ENCODE results near the gene WDR90. TPM values are rescaled to one million over a fixed set of nuclear protein-coding genes. Genes with fewer than 3 reads are reported as not detected.

The WDR90 gene
- total and polyA plus RNA-seq, 3 donors from 2014 or later, result 102 to 195 (median 155) TPM

- DNase-seq, result no peak
- TF ChIP-seq POLR2A (IDR thresholded peaks at IDR 0.05) (no peak), CTCF (IDR thresholded peaks at IDR 0.05) (no peak)
- intact Hi-C loops (cut with DNase I; ENCODE audit: low total_unique reads), result loop anchor here (10.0 kb wide), 1 partner anchor 54 kb away; no protein-coding TSS in a partner anchor
- Histone ChIP-seq H3K4me3 (no peak overlapping the region), H3K36me3 (ENCODE audit: low read depth, missing control alignments) (no peaks in the 10 kb centered on the region), H3K27me3 (no peaks in the 10 kb centered on the region), H3K9me3 (no peaks in the 10 kb centered on the region), H3K27ac (no peak overlapping the region), H3K4me1 (peaks cover 28% of the 10 kb centered on the region)
- 42 to 64% methylated on average over 6 to 9 of the region's 9 CpGs for WGBS, 2 donors
These were observed 10.3 kb upstream of the WDR90 start for GRCh38 chr16:638836-639235.

- H3K9me3 ChIP-seq, result no peaks in the 10 kb centered on the region
- DNase-seq, result no peak
- WGBS, 2 donors, result 40 to 83% methylated on average over 1 to 5 of the region's 5 CpGs
- no peaks in the 10 kb centered on the region for H3K27me3 ChIP-seq
- H3K4me3 ChIP-seq, result no peak overlapping the region
- no peaks in the 10 kb centered on the region for H3K36me3 ChIP-seq (ENCODE audit: low read depth, missing control alignments)
- no peak for TF ChIP-seq POLR2A (IDR thresholded peaks at IDR 0.05)
- no peak for TF ChIP-seq CTCF (IDR thresholded peaks at IDR 0.05)
- no peak overlapping the region for H3K27ac ChIP-seq
- intact Hi-C loops (cut with DNase I; ENCODE audit: low total_unique reads), result no loop called here
- peaks cover 24% of the 10 kb centered on the region for H3K4me1 ChIP-seq
These were observed 8.6 kb upstream of the WDR90 start for GRCh38 chr16:640614-641013.

- intact Hi-C loops (cut with DNase I; ENCODE audit: low total_unique reads), result no loop called here
- H3K4me3 ChIP-seq, result peak within 1 kb of the TSS; percentile 72 to 74
- DNase-seq, result peak; percentile 88
- WGBS, 2 donors, result 1% methylated on average over 36 of the region's 81 CpGs; no CpG with 5 or more reads in 1 of the 2 donors
- H3K9me3 ChIP-seq, result no peaks in the 10 kb centered on the region
- H3K27ac ChIP-seq, result peak within 1 kb of the TSS; percentile 88 to 89
- H3K36me3 ChIP-seq (ENCODE audit: low read depth, missing control alignments), result no peaks in the 10 kb centered on the region
- H3K4me1 ChIP-seq, result peaks cover 21% of the 10 kb centered on the region
- TF ChIP-seq POLR2A (IDR thresholded peaks at IDR 0.05) (no peak), CTCF (IDR thresholded peaks at IDR 0.05) (peak in 1 of 3 experiments; percentile 1)
- no peaks in the 10 kb centered on the region for H3K27me3 ChIP-seq
These were observed 7.6 kb upstream of the WDR90 start, which contains the start of gene MCRIP2 for GRCh38 chr16:641326-642188. MCRIP2 (plus strand) TSS chr16:641828; CDS start chr16:641992, 164 bp downstream.

- 2 to 3% methylated on average over 8 to 52 of the region's 72 CpGs for WGBS, 2 donors
- no peaks in the 10 kb centered on the region for H3K9me3 ChIP-seq
- no peaks in the 10 kb centered on the region for H3K36me3 ChIP-seq (ENCODE audit: low read depth, missing control alignments)
- DNase-seq, result peak; percentile 85
- peak overlapping the region; percentile 72 to 74 for H3K4me3 ChIP-seq
- intact Hi-C loops (cut with DNase I; ENCODE audit: low total_unique reads), result no loop called here
- no peaks in the 10 kb centered on the region for H3K27me3 ChIP-seq
- TF ChIP-seq CTCF (IDR thresholded peaks at IDR 0.05) (no peak), POLR2A (IDR thresholded peaks at IDR 0.05) (no peak)
- H3K4me1 ChIP-seq, result peaks cover 18% of the 10 kb centered on the region
- peak overlapping the region; percentile 72 to 89 for H3K27ac ChIP-seq
These were observed 6.7 kb upstream of the WDR90 start for GRCh38 chr16:642189-643049.
